Measurements from ENCODE around the gene TFCP2L1.

TFCP2L1 gene

GRCh38 chr2:121213386-121213785, 71.6 kb downstream of the TFCP2L1 start:
- no peak for DNase-seq

GRCh38 chr2:121212661-121213325, 72.2 kb downstream of the TFCP2L1 start:
- DNase-seq: no peak

- no peak for DNase-seq
Measured at GRCh38 chr2:121211689-121212151, 73.3 kb downstream of the TFCP2L1 start.

GRCh38 chr2:121211251-121211650, 73.8 kb downstream of the TFCP2L1 start:
- no peak for DNase-seq

- no peak for DNase-seq
Measured at GRCh38 chr2:121210691-121211090, 74.3 kb downstream of the TFCP2L1 start.

GRCh38 chr2:121209014-121209610, 75.9 kb downstream of the TFCP2L1 start:
- DNase-seq: no peak

- no peak for DNase-seq
Measured at GRCh38 chr2:121207494-121207893, 77.5 kb downstream of the TFCP2L1 start.

GRCh38 chr2:121205321-121205942, 79.6 kb downstream of the TFCP2L1 start:
- DNase-seq: no peak

GRCh38 chr2:121203591-121204249, 81.3 kb downstream of the TFCP2L1 start:
- no peak for DNase-seq

GRCh38 chr2:121202541-121203310, 82.3 kb downstream of the TFCP2L1 start:
- DNase-seq: no peak

GRCh38 chr2:121201796-121202195, 83.2 kb downstream of the TFCP2L1 start:
- no peak for DNase-seq

GRCh38 chr2:121200419-121201315, 84.3 kb downstream of the TFCP2L1 start:
- no peak for DNase-seq

- no peak for DNase-seq
Measured at GRCh38 chr2:121200011-121200347, 85.0 kb downstream of the TFCP2L1 start.

- DNase-seq: no peak
Measured at GRCh38 chr2:121199281-121200010, 85.6 kb downstream of the TFCP2L1 start.

- DNase-seq: no peak
Measured at GRCh38 chr2:121197369-121198091, 87.5 kb downstream of the TFCP2L1 start.

- DNase-seq: no peak
Measured at GRCh38 chr2:121196849-121197155, 88.2 kb downstream of the TFCP2L1 start.

- DNase-seq: no peak
Measured at GRCh38 chr2:121196132-121196848, 88.7 kb downstream of the TFCP2L1 start.

- DNase-seq: no peak
Measured at GRCh38 chr2:121195036-121195435, 90.0 kb downstream of the TFCP2L1 start.

- no peak for DNase-seq
Measured at GRCh38 chr2:121194626-121195025, 90.4 kb downstream of the TFCP2L1 start.

- no peak for DNase-seq
Measured at GRCh38 chr2:121193185-121193584, 91.8 kb downstream of the TFCP2L1 start.
